ENCODE results near the gene SH3BP1. TPM values are rescaled to one million over a fixed set of nuclear protein-coding genes. Genes with fewer than 3 reads are reported as not detected.

The SH3BP1 gene
- total and polyA plus RNA-seq, 9 of the 15 experiments (the other 6 are each of a cell fraction or from before 2014, with no cell fraction given): 0.10 to 36.2 (median 10.4) TPM

DNA sequence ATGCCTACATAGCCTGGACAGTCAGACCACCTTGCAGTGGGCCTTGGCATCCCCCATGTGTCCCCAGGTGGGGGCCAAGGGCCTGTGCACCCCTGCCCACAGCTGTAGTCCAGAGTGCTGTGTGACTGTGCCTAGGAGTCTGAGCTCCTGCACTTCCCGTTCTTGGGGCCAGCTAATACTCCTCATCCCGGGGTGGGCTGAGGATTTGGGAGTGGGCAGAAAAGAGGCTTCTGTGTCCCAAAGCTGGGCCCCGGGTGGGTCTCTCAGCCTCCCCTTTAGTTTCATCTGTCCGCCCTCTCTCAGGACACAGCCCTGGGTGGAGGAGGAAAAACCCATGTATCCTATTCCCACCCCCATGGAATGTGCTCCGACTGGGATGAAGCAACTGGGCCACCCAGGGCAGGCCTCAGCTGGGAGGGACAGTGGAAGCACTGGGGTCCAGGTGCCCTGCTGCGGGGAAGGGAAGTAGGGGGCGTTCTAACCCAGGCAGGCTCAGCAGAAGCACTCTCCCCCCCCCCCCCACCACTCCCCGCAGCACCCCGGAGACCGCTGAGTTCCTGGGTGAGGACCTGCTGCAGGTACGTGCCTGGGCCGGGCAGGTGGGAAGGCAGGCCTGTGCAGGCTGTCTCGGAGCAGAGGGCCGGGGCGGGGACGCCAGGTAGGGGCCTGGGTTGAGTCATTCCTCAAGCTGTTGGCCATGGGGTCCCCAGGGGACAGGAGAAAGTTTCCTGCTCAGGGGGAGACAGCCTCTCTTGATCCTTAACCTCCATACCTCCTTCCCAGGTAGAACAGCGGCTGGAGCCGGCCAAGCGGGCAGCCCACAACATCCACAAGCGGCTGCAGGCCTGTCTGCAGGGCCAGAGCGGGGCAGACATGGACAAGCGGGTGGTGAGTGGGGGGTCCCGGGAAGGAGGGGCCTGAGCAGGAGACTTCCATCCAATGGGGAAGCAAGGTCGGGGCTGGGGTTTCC, 1.4 kb downstream of the SH3BP1 start:
- in situ Hi-C loops (cut with MboI): no loop called here
- POLR2A ChIA-PET: interaction anchor here (0.6 to 3.0 kb wide), 6 partner anchors 9 to 398 kb away, joined by 3 to 14 read pairs (median 4); partner anchors contain the start of gene PDXP
- BruUV-seq (replicated peaks): no TSS peak
- H2AFZ ChIP-seq (ENCODE audit: low read depth, low read length): no peak overlapping the region
- no peak overlapping the region for H3K27ac ChIP-seq (ENCODE audit: extremely low read depth, low read depth, low read length)
- H3K27me3 ChIP-seq (ENCODE audit: control insufficient read depth in 2 of 2, insufficient read depth in 2 of 2, low read length in 2 of 2): no peaks in the 10 kb centered on the region
- no peaks in the 10 kb centered on the region for H3K9me3 ChIP-seq (replicated peaks; ENCODE audit: control insufficient read depth, insufficient read depth, low read depth, low read length)
- H3K4me3 ChIP-seq: peak overlapping the region; percentile 65
- no peak for ATAC-seq
- peaks cover 15 to 67% of the 10 kb centered on the region in 2 experiments; a peak in 4 of 5 replicates for H3K4me1 ChIP-seq (replicated peaks in 1 of 2; ENCODE audit: control insufficient read depth in 2 of 2, insufficient read depth in 2 of 2, low read length in 2 of 2)
- 63% methylated on average over 5 of the region's 24 CpGs for WGBS (ENCODE audit: insufficient coverage, low coverage, missing lambda C conversion rate)
- no peaks in the 10 kb centered on the region for H3K9me1 ChIP-seq (ENCODE audit: control insufficient read depth, insufficient read depth, low read length)
- intact Hi-C loops (cut with micrococcal nuclease): no loop called here
- peaks cover 38% of the 10 kb centered on the region; the same call in 2 of the 3 replicates for H3K36me3 ChIP-seq (ENCODE audit: control insufficient read depth, insufficient read depth, low read length)
- H3K4me2 ChIP-seq (ENCODE audit: insufficient read depth, low read length): peak overlapping the region; percentile 87; the same call in 1 of the 2 replicates
- H3K79me2 ChIP-seq (ENCODE audit: control insufficient read depth, insufficient read depth, low read length): peaks cover 11% of the 10 kb centered on the region
- no peak for FAIRE-seq
- CTCF ChIA-PET (ENCODE audit: low intra/inter-chr PET ratio): no interaction called here
- peak overlapping the region; percentile 47 to 92; a peak in 3 of 4 replicates for H3K9ac ChIP-seq (ENCODE audit: insufficient read depth in 1 of 2, low read depth in 2 of 2, low read length in 2 of 2)
- H4K20me1 ChIP-seq (replicated peaks; ENCODE audit: control insufficient read depth, insufficient read depth, low read length): no peaks in the 10 kb centered on the region
- no peak for DNase-seq (ENCODE audit: extremely low read depth in 1 of 4, low spot score in 3 of 4)
- TF ChIP-seq SMARCE1 (IDR thresholded peaks at IDR 0.05) (no peak), ZNF316 (IDR thresholded peaks at IDR 0.05) (no peak), CBX1 (IDR thresholded peaks at IDR 0.05; ENCODE audit: low read depth) (no peak), XRCC4 (IDR thresholded peaks at IDR 0.05; ENCODE audit: extremely low read depth, insufficient read depth, insufficient read length) (no peak), TBP (optimal IDR thresholded peaks at IDR 0.05; ENCODE audit: low read depth, low read length) (no peak), ZNF23 (CRISPR knock-in tag; IDR thresholded peaks at IDR 0.05) (no peak), POLR2A (conservative IDR thresholded peaks at IDR 0.05) (no peak), CC2D1A (IDR thresholded peaks at IDR 0.05) (no peak), SPI1 (IDR thresholded peaks at IDR 0.05; ENCODE audit: borderline replicate concordance, low read depth, low read length) (peak; percentile 52; the same call in 1 of the 2 replicates), LCOR (CRISPR knock-in tag; IDR thresholded peaks at IDR 0.05) (no peak), PHTF2 (CRISPR knock-in tag; IDR thresholded peaks at IDR 0.05) (no peak), ZNF212 (CRISPR knock-in tag; IDR thresholded peaks at IDR 0.05) (no peak), GTF2E2 (tag; IDR thresholded peaks at IDR 0.05) (no peak), FIP1L1 (IDR thresholded peaks at IDR 0.05; ENCODE audit: low read depth, low read length, poor library complexity, severe bottlenecking) (no peak), CBX5 (IDR thresholded peaks at IDR 0.05; ENCODE audit: borderline replicate concordance, low read depth) (no peak), ZNF444 (CRISPR knock-in tag; IDR thresholded peaks at IDR 0.05) (no peak), RBFOX2 (IDR thresholded peaks at IDR 0.05; ENCODE audit: low read depth, low read length) (peak; percentile 25), FOXP1 (CRISPR knock-in tag; IDR thresholded peaks at IDR 0.05) (no peak)
- TF ChIP-seq, protein P1, sequence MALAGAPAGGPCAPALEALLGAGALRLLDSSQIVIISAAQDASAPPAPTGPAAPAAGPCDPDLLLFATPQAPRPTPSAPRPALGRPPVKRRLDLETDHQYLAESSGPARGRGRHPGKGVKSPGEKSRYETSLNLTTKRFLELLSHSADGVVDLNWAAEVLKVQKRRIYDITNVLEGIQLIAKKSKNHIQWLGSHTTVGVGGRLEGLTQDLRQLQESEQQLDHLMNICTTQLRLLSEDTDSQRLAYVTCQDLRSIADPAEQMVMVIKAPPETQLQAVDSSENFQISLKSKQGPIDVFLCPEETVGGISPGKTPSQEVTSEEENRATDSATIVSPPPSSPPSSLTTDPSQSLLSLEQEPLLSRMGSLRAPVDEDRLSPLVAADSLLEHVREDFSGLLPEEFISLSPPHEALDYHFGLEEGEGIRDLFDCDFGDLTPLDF (CRISPR knock-in tag; IDR thresholded peaks at IDR 0.05): no peak
- TF ChIP-seq, protein P2, sequence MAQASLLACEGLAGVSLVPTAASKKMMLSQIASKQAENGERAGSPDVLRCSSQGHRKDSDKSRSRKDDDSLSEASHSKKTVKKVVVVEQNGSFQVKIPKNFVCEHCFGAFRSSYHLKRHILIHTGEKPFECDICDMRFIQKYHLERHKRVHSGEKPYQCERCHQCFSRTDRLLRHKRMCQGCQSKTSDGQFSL (CRISPR knock-in tag; IDR thresholded peaks at IDR 0.05): 0 out of 2 replicates have a peak, but pooled peaks have one; percentile 34
- TF ChIP-seq, protein P2 (tag; IDR thresholded peaks at IDR 0.05): no peak
